HG03571 (cell line): ENCODE measurements around the gene PTEN.
"Not testable (repeated sequence)": the region's sequence is repeated elsewhere in the genome, so short reads cannot be mapped to it uniquely, and the experiment has no call there.

Experiments used
- ATAC-seq: cut with Tn5 transposase; IDR thresholded peaks from one replicate; pipeline ENCODE4 v1.9.1; 2021; ENCODE audit not compliant: unreplicated experiment

PTEN gene

DNA sequence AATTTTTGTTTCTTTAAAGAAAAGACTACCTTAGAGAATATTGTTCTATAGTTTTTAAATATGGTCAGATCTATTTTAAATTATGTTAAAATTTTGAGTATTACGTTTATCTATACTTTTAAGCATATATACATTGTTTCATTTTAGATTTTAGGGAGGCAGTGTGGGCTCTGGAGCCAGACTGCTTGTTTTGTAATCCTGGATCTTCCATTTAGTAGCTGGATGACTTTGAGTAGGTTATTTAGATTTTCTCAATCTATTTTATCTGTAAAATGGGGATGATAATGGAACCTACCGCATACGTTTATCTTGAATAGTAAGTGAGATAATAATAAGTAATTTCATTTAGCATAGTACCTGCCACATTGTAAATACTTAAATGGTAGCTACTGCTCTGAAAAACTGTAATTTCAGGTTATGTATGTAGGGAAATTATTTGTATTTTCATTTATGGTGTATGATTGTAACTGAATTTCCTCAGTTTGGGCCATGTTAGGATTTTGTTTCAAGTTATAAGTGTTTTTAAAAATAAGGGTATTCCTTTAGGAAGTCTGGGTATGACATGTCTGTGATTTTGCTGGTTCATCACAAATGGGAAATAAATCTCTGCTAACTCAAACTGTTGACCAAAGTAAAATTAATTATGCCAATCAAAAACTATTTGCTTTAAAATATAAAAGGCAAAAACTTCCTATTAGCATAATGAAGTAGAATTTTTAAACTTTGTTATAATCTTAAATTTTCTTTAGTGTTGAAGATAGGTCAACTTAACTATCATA is 6.5 kb downstream of the PTEN start:
- no peak for ATAC-seq

DNA sequence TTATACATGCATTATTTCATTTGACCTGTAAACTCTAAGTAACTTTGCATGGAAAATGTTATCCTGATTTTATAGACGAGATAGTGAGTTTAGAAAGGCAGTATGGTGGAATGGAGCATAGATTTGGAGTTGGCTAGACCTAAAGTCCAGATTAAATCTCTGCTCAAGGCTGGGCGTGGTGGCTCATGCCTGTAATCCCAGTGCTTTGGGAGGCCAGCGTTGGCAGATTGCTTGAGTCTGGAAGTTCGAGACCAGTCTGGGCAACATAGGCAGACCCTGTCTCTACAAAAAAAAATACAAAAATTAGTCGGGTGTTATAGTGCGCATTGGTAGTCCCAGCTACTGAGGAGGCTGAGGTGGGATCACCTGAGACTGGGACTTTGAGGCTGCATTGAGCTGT is 9.4 kb downstream of the PTEN start:
- ATAC-seq: no peak

DNA sequence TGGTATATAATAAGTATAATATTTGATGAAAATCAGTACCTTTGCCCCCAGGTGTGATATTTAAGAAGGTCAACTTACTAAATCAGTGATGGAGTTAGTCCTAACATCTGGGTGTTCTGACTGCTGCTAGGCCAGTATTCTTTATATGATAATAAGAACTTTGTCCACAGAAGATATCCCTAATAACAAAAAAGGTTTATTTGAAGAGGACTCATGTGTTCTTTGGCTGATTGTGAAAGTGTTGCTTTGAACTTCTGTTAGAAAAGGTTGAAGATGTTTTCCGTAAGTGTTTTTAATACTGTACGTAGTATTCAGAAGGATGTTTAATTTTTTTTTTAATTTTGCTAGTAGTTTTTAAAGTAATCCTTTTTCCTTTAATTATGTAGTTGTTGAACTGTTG is 10.2 kb downstream of the PTEN start:
- no peak for ATAC-seq

DNA sequence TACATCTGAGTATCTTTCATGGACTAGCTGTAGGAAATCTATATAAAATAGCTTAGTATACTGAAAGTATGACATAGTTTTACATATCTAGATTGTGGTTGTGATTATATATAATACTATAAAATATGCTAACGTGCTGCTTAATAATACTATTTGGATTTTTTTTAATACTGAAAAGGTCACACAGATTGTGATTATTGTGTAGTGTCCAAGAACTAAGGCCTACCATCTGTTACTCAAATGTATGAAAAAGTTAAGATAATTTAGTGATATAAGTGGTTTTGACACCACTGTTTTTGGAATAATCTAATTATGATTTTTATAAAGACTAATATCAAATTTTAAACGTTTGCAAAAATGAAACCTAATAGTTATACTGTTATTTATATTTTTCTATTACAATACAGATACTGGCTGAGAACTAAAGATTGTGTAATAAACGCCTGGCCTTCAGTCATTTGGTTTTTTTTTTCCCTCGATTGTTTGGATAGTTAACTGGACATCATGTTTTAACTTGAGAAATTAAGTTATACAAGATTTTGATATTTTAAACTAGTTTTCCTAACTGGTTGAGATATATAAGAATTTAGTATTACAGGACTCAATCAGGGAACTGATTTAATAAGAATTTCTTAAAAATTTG is 12.6 kb downstream of the PTEN start:
- ATAC-seq: no peak

DNA sequence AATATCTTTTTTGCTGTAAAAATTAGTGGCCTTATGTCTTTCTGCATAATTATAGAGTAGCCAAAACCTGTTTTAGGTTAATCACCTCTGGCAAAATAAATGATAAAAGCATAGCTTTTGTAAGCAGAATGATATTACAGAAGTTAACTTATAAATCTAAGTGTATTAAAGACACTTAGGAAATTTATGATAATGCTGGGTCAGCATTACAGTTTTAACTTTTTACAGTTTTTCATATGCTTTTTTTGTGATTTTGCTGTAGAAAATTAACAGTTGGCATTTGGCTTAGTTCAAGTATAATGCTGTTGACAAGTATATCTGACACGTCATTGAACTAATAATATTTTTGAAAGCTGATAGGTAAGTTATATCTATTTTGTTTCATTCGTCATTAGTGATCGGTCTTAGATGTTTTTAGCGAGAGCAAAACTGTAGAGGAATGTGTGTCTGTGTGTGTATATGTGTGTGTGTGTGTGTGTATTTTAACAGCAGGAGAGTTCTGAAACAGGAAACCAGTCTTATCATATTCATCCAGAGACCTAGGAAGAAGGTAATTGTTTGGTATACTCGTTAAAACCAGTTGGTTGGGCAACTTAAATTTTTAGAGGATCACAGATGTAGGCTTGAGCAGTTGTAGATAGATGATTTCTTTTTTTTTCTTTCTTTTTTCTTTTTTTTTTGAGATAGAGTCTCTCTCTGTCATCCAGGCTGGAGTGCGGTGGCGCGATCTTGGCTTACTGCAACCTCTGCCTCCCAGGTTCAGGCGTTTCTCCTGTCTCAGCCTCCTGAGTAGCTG is 15.4 kb downstream of the PTEN start:
- ATAC-seq: no peak

DNA sequence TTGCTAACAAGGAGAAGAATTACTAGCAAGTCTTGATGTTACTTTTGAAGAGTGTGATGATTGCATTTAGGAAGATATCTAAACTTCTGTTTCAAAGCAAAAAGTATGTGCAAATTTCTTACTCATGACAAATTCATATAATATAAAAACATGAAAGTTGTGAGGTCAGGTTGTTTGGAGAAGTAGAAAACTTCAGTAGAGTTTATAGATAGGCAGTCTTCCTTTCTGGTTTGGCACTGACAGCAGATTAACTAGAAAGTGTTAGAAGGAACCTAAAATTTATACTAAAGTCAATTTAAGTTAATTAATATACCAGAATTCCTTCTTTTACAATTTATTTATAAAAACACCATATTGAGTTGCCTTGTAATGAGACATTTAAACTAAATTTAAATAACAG is 16.9 kb downstream of the PTEN start:
- no peak for ATAC-seq

DNA sequence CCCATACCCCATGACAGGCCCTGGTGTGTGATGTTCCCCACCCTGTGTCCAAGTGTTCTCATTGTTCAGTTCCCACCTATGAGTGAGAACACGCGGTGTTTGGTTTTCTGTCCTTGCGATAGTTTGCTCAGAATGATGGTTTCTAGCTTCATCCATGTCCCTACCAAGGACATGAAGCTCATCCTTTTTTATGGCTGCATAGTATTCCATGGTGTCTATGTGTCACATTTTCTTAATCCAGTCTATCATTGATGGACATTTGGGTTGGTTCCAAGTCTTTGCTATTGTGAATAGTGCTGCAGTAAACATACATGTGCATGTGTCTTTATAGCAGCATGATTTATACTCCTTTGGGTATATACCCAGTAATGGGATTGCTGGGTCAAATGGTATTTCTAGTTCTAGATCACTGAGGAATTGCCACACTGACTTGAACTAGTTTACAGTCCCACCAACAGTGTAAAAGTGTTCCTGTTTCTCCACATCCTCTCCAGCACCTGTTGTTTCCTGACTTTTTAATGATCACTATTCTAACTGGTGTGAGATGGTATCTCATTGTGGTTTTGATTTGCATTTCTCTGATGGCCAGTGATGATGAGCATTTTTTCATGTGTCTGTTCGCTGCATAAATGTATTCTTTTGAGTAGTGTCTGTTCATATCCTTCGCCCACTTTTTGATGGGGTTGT is 18.1 kb downstream of the PTEN start:
- not testable (repeated sequence) for ATAC-seq

GRCh38 chr10:87882555-87883294 is 19.3 kb downstream of the PTEN start:
- no peak for ATAC-seq

DNA sequence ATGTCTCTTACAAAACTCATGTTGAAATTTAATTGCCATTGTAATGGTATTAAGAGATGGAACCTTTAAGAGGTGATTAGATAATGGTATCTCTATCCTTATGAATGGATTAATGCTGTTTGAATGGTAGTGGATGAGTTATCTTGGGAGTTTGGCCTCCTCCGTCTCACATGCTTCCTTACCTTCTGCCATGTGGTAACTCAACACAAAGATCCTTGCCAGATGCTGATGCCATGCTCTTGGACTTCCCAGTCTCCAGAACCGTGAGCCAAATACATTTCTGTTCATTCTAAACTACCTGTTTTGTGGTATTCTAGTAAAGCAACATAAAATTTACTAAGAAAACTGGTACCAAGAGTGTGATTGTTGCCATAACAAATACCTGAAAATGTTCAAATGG is 23.2 kb downstream of the PTEN start:
- ATAC-seq: no peak

- no peak for ATAC-seq
Measured at GRCh38 chr10:87887146-87887545, 23.7 kb downstream of the PTEN start.

- ATAC-seq: no peak
Measured at GRCh38 chr10:87887548-87888289, 24.3 kb downstream of the PTEN start.

DNA sequence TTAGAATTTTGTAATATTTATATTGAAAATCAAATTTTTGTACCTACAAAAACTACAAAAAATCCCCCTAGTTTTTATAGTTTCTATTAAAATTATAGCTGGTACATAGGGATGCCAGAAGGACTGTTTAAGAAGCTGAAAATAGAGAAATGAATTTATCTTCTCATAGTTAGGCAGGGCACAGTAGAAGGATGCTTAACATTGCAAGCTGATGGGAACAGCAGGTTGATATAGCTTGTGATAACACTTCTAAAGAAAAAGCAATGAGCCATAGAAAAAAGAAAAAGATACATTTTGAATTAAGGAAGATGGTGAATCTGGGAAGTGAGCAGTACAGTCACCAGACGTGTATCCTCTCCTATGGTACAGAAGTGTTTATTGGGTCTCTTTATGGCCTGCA is 32.0 kb downstream of the PTEN start:
- ATAC-seq: no peak

GRCh38 chr10:87896216-87896615 is 32.8 kb downstream of the PTEN start:
- ATAC-seq: no peak

- ATAC-seq: not testable (repeated sequence)
Measured at GRCh38 chr10:87897957-87898356, 34.5 kb downstream of the PTEN start.

- ATAC-seq: not testable (repeated sequence)
Measured at GRCh38 chr10:87903396-87903795, 40.0 kb downstream of the PTEN start.

DNA sequence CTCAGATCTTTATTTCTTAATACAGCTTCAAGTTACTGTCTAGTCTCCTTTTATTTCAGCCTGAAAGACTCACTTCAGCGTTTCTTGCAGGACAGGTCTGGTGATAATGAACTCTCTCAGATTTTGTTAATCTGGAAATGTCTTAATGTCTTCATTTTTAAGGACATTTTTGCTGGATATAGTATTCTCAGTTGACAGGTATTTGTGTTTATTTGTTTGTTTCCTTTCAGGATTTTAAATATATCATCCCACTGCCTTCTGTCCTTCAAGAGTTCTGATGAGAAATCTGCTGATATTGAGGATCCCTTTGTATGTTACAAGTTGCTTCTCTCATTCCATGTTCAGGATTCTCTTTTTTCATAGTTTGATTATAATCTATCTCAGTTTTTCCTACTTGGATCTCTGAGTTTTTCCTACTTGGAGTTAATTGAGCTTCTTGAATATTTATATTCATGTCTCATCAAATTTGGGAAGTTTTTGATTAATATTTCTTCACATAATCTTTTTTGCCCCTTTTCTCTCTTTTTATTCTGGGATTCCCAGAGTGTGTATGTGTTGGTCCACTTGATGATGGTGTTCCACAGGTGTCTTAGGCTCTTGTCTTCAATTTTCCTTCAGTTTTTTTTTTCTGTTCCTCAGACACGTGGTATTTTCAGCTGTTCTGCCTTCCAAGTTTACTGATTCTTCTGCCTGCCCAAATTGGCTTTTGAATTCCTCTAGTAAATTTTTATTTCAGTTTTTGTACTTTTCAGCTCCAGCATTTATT is 49.9 kb downstream of the PTEN start:
- no peak for ATAC-seq

DNA sequence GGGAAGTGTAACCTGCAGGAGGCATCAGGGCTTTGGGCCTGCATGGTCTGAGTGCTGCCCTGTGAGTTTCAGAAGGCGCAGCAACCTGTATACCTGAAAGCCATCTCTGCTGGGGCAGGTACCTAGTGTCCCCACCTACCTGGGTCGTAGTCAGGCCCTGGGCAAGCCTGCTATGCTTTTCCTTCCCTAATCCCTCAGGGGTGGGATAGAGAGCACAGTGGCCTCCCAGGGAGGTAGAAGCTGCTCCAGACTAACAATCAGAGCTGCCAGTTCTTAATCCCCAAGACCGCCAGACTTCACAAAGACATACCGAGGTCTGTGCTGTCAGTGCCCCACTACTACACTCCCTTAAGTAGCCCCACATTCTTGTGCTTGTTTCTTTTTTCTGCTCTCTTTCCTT is 52.0 kb downstream of the PTEN start:
- no peak for ATAC-seq

- no peak for ATAC-seq
Measured at GRCh38 chr10:87915989-87916388, 52.6 kb downstream of the PTEN start.

GRCh38 chr10:87916515-87916914 is 53.1 kb downstream of the PTEN start:
- no peak for ATAC-seq
